Measurements from ENCODE around the gene TTLL10.

TTLL10 gene

DNA sequence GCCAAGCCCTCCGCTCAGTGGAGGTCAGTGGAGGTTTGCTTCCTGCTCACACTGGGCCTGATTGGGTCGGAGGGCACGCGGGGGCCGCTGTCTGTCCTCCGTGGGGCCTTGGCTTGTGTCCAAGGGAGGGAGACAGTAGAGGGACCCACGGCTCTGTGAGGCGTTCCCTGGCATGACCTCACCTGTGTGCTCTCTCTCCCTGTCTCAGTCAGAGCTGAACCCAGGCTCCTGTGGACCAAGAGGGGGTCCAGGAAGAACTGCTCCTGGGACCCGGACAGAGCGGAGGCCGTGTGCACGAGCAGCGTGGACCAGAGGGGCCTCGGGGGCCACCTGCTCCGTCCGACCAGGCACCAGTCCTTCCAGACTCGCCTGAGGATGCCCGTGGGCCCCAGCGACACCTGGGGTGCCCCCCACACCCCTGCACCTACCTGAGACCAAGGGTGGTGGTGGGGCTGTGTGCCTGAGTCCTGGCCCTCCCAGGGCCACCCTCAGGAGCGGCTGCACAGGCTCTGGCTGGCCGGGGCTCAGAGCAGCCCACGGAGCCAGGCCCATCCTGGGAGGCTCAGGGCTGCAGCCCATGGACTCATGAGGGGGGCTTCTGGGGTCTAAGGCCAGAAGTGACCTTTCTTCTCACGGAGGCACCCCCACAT, 13.3 kb upstream of the TTLL10 start:
- no peak for DNase-seq

DNA sequence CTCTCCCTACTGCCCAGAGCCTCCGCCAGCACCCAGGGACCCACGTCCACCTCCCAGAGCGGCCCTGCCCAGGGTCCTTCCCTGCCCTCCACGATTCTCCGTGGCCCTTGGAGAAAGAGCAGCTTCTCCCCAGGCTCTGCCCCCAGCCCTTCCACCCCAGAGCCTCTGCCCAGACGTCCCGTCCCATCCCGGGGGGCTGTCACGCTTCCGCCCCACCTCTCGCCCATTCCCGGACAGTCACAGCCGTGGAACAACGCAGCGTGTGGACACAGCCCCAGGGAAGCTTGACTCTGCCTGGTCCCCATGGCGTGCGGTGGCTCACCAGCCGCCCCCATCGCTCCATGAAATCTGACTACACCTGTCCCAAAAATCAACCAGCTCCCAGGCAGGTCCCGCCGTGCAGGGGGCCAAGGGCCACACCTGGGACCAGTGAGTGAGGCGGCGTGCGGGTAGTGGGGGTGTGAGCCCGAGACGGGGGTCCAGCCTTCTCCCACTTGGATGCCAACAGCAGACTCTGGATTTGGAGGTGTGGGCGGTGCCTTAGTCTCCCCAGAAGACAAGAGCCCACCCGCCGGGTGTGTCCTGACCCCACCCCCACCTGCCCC, 12.5 kb upstream of the TTLL10 start:
- DNase-seq, result no peak

DNA sequence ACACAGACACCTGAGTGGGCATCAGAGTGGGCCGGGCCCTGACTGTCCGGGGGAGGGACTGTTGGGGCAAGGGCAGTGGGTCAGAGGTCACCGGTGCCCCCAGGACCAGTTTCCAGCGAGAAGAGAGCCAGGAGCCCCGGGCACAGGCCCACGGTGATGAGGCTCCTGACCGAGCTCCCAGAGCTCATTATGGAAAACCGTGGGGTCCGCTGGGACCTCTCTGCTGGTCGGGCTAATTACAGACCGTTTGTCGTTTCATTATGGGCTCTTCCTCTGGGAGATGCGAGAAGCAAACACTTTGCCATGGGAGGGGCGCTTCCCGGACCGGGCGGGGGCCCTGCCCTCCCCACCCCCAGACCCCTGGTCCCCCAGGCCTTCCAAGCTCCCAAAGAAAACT, 12.0 kb upstream of the TTLL10 start:
- no peak for DNase-seq

DNA sequence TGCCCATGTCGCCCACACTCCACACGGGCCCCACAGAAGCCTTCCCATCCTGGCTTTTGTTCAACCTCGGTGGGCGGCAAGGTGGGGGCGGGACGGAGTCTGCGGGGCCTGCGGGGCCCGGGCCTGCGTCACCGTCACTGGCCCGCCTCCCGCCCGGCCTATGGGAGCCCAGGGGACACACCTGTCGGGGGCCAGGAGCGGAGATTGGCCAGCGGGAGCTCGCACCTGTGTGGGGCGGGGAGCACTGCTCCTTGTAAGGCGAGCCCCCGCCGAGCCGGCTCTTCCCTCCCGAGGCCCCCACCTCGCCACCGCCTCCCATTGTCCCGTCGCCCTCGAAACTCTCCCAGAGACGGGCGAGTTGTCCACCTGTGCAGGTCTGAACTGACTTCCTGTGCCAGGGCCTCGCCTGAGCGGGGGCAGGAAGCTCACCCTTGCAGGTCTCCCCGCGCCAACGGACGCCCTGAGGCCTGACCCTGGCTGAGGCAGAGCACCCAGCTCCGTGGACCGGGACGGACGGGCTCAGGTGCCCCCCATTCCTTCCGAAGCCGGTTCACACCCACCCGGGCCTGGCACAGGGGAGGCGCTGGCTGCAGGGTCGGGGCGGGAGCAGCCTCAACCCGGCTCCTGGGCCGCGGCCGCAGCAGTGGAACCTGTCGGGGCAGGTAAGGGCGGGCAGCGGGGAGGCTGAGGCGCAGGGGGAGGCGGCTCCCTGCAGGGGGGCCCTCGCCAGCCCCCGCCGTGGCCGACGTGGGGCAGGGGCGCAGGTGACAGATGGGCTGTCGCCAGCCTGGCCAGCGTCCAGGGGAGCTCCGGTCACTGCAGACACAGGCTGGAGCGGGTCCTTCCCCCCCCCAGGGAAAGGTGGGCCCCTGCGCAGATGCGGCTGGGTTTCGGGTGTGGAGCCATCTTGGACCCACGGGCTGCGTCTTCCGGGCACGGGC, 10.8 kb upstream of the TTLL10 start:
- DNase-seq, result no peak

DNA sequence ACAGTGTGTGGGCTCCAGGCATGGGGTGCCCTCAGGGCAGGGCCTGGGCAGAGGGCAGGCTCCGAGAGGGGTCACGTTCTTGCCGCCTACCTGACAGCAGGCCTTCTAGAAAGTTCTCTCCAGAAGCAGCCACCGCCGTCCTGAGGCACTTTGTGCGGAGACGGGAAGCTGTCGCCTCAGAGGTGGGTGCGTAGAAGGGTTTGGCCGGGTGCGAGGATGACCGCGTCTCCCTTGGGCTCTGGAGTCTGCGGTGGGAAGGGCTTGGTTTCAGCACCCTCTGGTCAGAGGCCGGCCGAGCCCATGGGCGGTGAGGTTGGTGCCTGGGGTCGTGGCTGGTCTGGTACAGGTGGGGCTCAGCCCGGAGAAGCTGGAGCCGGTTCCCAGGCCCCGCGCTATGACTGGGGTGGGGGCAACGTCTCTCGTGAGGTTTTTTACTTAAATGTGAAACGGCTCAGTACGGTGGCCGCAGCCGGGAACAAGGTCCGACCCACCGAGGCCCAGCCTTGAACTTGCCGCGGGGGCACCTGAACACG, 10.1 kb upstream of the TTLL10 start:
- DNase-seq, result no peak

DNA sequence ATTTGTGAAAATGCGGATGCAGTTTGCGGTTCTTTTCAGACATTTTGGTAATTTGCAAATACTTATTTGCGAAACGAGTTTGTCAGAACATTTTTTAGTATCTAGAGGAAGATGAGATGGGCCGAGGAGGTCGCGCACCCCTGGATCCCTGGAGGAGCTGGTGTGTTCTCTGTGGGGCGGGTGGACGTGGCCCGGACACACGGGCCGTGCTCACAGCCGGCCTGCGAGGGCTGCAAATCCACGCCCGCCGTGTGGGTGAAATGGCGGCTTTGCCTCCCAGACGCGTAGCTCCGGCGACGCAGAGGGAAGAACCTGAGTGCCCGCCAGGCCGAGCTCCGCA, 9.3 kb upstream of the TTLL10 start:
- DNase-seq, result no peak

DNA sequence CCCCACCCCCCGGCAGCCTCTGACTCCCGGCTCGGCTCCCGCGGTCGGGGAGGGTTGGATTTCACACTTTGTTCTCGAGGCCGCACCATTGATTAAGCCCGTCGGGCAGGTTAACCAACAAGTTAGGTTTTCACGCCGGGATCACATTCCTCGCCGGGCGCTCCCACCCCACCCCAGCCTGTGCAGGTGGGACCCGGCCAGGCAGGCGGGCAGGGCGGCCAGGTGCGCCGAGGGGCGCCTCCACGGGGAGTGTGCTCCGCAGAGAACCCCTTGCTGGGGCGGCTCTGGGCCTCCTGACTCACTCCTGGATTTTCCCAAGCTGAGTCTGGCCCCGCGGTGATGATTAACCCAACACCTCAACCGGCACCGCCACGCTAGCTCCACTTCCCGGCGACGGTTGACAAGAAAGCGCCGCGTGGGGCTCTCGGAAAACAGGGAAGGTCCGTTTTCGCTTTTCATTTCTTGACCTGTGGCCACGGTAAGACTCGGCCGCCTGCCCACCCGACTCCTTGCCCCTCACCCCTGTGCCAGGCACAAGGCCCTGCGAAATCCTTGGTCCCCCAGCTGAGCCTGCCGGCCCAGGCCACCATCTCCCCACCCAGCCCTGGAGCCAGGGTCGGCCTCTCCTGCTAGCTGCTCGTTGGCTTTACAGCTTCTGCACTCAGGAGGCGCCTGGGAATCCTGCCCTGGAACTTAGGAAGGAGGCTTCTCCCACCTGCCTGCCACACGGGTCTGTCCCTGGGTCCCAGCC, 8.8 kb upstream of the TTLL10 start:
- no peak for DNase-seq

DNA sequence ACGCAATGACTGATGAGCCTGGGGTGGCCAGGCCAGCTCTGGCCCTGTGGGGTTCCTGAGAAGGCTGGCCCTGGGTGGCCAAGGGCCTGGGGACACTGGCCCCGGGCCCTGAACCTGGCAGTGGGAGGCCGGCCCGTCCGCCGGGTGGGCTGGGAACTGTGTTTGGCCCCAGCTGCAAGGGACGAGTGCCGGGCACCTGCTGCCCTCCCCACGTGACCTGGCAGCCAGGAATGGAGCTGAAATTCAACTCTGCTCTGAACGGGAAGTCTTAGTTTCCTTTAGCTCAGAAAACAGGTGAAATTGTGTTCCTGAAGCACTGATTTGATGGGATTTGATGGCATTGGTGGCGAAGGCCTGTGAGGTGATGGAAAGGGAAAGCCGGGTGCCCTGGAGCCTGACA, 8.2 kb upstream of the TTLL10 start:
- DNase-seq, result no peak

DNA sequence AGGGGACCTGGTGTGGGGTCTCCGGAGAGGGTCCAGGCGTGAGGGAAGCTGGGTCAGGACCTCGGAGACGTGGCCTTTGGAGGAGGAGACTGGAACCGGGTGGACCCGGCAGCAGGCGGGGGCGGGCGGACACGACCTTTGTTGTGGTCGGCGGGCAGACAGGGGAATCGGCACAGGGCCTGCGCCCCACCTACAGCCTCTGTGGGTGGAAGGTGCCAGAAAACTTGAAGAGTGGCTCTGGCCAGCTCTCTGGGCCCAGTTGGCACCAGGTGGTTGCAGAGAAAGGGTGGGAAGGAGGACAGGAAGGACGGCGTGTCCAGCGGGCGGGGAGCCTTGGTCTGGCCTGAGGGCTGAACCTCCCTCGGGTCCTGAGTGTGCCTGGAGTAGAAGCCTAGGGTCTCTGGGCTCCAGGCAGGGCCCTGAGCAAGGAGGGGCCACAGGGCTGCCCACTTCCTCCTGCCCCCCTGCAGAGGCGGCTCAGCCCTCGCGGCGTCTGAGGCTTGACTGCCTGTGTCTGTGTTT, 7.7 kb upstream of the TTLL10 start:
- no peak for DNase-seq

DNA sequence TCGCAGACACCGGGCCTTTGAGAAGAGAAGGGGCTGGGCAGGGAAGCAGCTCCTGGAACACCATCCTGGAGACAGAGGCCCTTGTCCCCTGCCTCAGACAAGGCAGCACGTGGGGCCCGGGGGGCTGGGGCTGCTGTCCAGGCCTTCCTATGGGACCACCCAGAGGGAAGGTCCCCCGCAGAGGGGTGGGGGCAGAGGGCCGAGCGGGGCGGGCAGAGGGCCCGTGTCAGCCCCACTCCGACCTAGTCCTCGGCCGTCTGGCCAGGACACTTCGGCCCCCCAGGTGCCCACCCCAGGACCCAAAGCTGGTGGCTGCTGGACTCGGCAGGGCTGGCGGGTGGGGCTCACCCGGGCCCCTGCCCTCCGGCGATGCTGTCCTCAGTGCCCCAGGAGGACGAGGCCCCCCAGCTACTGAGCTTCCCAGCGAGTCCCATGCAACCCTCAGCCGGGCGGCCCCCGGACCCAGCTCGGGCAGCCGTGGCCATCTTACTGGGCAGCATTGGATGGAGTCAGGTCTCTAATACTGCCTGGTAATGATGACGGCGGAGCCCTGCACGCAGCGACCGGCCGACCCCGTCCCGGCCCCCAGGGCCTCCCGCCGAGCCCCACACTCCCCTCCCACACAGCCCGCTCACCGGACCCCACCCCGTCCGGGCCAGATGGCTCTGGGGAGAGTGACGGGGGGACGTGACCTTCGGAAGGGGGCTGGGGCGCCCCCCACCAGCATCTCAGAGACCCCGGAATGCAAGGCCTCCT, 6.9 kb upstream of the TTLL10 start:
- DNase-seq, result no peak

DNA sequence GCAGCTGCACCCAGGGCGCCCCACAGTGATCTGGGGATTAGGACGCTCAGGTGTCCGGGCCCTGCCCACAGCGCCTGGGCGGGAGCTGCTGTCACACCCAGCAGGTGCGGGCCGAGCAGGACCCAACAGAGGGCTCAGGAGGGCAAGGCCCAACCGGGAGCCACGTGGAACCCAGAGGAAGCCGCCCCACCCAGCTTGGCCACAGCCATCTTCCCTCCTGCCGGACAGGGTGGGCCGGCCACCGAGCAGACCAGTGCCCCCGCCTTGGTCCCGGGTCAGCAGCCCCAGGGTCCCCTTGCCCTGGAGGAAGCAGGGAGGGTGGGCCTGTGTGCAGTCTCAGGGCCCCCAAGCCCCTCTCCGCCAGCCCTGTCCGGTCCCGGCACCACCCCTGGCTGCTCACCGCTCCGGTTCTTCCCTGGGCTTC, 6.3 kb upstream of the TTLL10 start:
- no peak for DNase-seq

DNA sequence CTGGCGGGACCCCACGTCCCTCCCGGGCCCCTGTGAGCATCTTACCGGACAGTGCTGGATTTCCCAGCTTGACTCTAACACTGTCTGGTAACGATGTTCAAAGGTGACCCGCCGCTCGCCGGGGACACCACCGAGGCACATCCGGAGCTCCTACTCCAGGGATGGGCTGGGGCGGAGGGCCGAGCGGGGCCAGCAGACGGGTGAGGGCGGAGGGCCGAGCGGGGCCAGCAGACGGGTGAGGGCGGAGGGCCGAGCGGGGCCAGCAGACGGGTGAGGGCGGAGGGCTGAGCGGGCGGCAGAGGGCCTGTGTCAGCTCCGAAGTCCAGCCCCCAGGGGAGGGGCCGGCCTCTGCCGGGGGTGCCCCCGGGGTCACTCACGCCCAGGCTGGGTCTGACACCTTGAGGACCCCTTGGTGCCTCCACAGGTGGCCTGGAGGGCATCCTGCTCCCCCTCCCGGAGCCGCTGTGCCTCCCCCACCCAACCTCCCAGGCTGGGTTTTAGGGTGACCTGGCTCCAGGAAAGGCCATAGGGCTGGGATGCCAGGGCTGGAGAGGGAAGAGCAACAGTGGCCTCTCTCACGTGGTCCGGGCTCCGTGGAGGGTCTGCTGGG, 5.7 kb upstream of the TTLL10 start:
- no peak for DNase-seq

DNA sequence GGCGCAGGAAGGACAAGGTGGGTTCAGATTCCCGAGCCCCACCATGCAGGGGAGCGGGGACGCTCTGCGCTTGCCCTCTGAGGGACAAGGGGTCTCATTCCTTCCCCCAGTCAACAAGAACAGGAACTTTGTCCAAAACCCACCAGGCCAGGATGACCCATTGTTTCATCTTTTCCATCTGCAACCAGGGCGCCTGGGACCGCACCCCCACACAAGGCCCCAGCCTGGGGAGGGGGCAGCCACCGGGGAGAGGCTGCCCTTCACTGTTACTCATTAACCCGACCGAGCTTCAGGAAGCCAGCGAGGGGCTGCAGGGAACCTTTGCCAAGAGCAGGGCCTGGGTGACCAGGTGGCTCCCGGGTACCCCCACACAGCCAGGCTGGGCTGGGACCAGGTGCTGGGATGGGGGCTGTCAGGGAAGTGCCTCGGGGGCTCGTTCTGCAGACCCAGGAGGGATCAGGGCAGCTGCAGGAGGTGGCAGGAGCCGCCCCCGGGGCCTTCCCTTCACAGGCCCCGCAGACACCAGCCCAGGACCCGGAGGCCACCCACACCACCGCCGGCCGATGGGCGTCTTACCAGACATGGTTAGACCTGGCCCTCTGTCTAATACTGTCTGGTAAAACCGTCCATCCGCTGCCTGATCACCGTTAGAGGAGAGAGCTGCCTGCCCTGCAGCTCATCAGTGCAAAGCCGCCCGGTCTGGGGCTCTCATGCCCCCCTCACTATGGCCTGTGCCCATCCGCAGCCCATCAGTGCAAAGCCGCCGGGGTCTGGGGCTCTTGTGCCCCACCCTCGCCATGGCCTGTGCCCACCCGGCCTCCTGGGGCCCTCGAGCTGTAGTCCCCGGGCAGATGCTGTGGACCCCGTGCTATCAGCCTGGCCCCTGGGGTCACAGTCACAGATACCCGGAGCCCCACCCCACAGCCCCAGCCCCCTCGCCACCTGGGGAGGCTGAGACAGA, 4.9 kb upstream of the TTLL10 start:
- no peak for DNase-seq

DNA sequence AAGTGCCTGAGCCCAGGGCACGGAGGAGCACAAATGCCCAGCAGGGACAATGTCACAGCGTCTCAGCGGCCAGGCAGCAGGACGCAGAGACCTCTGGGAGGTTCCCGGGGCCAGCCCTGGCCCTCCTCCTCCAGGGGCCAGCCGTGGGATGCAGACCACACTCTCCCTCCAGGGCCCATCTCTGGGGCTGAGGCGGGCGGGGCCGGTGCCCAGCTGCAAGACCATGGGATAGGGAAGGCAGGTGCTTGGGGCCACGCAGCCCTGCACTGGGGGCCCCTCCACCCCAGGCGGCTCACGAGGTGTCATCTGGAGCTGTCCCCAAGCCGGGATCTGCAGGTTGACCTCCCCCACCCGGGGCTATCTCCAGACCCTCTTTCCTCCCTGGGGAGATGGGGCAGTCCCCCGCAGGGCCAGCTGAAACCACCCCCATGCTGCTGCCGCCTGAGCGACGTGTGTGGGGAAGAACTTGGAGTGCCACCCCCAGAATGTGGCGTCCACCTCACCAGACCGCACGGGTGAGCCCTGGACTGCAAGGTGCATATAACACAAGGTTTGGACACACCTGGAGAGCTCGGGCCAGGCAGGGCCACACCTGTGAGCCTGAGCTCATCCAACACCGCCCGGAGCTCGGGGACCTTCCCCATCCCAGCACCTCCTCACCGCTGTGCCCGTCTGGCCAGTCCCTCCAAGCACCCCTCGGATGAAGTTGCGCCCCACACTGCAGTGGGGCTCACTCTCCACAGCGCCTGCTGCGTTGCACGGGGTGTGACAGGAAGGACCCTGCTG, 4.1 kb upstream of the TTLL10 start:
- no peak for DNase-seq

DNA sequence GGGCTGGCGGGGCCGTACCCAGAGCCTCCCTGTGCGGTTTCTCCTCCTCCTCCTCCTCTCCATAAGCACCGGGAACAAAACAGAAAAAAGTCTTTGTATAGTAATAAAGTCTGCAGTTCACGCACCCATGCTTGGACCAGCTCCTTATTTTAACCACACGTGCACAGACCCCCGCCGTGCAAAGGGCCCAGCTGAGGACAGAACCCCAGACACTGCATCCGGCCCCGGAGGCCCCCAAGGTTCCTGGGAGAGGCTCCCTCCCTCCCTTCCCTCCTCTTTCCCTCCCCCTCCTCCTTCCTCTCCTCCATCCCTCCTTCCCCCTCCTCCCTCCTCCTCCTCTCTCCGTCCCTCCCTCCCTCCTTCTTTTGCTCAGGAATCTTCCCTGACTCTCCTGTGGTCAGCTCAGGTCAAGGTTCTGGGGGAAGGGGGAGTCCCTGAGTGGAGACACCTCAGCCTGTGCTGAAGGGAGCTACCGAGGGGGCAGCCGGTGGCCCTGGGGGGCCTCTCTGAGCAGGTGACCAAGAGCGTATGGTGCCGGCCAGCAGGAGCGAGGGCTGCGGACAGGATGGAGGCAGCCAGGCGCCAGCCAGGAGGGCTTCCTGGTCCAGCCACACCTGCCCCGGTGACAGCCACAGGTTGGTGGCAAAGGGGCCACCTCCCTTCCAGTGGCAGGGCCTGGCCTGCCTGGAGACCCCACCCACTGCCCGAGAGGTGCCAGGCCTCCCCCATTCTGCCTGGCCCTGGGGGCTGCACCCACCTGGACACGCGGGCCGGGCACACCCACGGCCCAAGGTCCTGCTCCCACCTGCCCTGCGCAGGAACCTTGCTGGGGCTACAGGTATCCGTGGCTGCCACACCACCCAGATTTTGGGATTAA, 3.2 kb upstream of the TTLL10 start:
- DNase-seq, result no peak

DNA sequence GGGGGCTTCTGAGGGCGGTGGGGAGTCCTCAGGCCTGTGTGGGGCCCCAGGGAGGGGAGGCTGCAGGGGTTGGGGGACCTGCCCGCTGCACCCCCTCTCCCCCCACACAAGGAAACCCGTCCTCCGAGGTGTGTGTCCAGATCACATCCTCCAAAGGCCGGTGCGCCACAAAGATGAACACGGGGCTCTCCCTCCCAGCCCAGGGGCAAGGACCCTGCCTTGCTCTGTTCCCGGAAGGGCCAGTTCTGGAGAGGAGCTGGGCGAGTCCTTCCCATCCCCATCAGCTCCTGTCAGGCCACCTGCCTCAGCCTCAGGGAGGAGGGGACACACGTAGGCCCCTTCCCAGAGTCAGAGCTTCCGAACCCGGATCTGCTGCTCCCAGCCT, 2.5 kb upstream of the TTLL10 start:
- DNase-seq, result no peak

DNA sequence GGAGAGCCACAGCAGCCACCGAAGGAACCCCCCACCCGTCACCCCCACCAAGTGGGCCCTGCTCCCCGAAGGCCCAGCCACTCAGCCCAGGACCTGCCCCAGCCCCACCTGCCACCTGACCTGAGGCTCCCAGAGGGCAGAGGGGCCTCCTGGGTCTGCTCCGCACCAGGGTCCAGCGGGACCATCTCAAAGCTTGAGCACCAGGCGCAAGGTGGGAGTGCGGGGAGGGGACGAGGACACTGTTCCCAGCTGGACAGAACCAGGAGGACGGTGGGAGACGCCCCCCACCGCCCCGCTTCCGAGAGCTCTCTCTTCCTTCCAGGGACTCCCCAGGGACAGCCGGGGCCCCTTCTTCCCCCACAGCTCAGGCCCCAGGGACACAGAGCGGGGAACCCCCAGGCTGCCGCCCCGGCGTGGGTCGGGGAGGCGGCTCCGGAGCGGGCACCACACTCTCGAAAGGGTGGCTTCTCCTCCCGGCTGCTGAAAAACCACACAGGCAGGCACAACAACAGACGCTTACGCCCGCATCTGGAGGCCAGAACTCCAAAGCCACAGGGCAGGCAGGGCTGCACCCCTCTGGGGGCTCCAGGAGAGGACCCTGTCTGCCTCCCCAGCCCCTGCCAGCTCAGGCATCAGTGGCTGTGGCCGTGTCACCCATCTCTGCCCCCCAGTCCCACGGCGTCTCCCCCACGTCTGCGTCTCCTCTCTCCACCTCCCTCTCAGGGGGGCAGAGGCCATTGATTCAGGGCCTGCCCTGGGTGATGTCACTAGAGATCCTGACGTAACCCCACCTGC, 1.9 kb upstream of the TTLL10 start:
- DNase-seq, result no peak
